Neural crest cell (in vitro differentiated cells): Measurements from ENCODE around the gene OGFR. TPM values are rescaled to one million over a fixed set of nuclear protein-coding genes. Genes with fewer than 3 reads are reported as not detected.

Experiments
- DNase-seq: peaks from one replicate; pipeline ENCODE4 v3.0.0; 2021; ENCODE audit warnings: low read depth, mixed read lengths, low spot score
- H3K27ac Mint-ChIP-seq: one replicate; pipeline ENCODE4 v1.8.0; 2021; ENCODE audit warnings: mild to moderate bottlenecking, mixed read lengths; ENCODE audit not compliant: unreplicated experiment
- H3K27me3 Mint-ChIP-seq: 2 replicates; pipeline ENCODE4 v1.8.0; 2021; ENCODE audit warnings: low read depth, mild to moderate bottlenecking, mixed read lengths
- H3K36me3 Mint-ChIP-seq: 2 replicates; pipeline ENCODE4 v1.8.0; 2021; ENCODE audit warnings: low read depth, mild to moderate bottlenecking, mixed read lengths
- H3K4me1 Mint-ChIP-seq: 2 replicates; pipeline ENCODE4 v1.8.0; 2021; ENCODE audit warnings: mixed read lengths
- H3K4me3 Mint-ChIP-seq: one replicate; pipeline ENCODE4 v1.8.0; 2021; ENCODE audit warnings: mild to moderate bottlenecking, mixed read lengths
- H3K9me3 Mint-ChIP-seq: 2 replicates; pipeline ENCODE4 v1.8.0; 2021; ENCODE audit warnings: mixed read lengths
- CTCF ChIP-seq: fragments of 200-600 bp; sonication (generic); conservative IDR thresholded peaks from 2 replicates; pipeline ENCODE4 v1.5.0; 2021; ENCODE audit warnings: antibody characterized with exemption, mild to moderate bottlenecking
- total RNA-seq: library from RNA; stranded (reverse); gene quantifications from 2 replicates; pipeline ENCODE4 v1.2.1, GENCODE V29; 2021

OGFR gene
- total RNA-seq, 1 donor from 2014 or later, result 36.7 TPM

GRCh38 chr20:62834967-62835730 lies 30.5 kb downstream of the OGFR start:
- Mint-ChIP-seq H3K9me3 (no peaks in the 10 kb centered on the region), H3K4me3 (no peak overlapping the region), H3K27me3 (no peaks in the 10 kb centered on the region), H3K36me3 (no peaks in the 10 kb centered on the region), H3K4me1 (peaks cover 16% of the 10 kb centered on the region), H3K27ac (peak overlapping the region; percentile 27)
- no peak for DNase-seq
- TF ChIP-seq CTCF, result no peak

- Mint-ChIP-seq H3K36me3 (no peaks in the 10 kb centered on the region), H3K27me3 (no peaks in the 10 kb centered on the region), H3K9me3 (no peaks in the 10 kb centered on the region), H3K27ac (no peak overlapping the region), H3K4me3 (no peak overlapping the region), H3K4me1 (peaks cover 18% of the 10 kb centered on the region)
- DNase-seq, result no peak
- no peak for TF ChIP-seq CTCF
Measured at GRCh38 chr20:62835931-62836861, 31.6 kb downstream of the OGFR start.

GRCh38 chr20:62836967-62837490 lies 32.4 kb downstream of the OGFR start:
- H3K27me3 Mint-ChIP-seq, result no peaks in the 10 kb centered on the region
- H3K27ac Mint-ChIP-seq, result no peak overlapping the region
- no peak for TF ChIP-seq CTCF
- H3K4me3 Mint-ChIP-seq, result no peak overlapping the region
- peaks cover 14% of the 10 kb centered on the region for H3K4me1 Mint-ChIP-seq
- H3K9me3 Mint-ChIP-seq, result no peaks in the 10 kb centered on the region
- no peak for DNase-seq
- H3K36me3 Mint-ChIP-seq, result no peaks in the 10 kb centered on the region

GRCh38 chr20:62837790-62838127 lies 33.1 kb downstream of the OGFR start:
- Mint-ChIP-seq H3K4me3 (no peak overlapping the region), H3K4me1 (peaks cover 7% of the 10 kb centered on the region), H3K36me3 (no peaks in the 10 kb centered on the region), H3K9me3 (no peaks in the 10 kb centered on the region), H3K27me3 (no peaks in the 10 kb centered on the region), H3K27ac (no peak overlapping the region)
- DNase-seq, result no peak
- TF ChIP-seq CTCF, result no peak

- Mint-ChIP-seq H3K27ac (no peak overlapping the region), H3K36me3 (no peaks in the 10 kb centered on the region), H3K9me3 (no peaks in the 10 kb centered on the region), H3K27me3 (no peaks in the 10 kb centered on the region), H3K4me3 (no peak overlapping the region), H3K4me1 (peaks cover 3% of the 10 kb centered on the region)
- no peak for DNase-seq
- TF ChIP-seq CTCF, result no peak
Measured at GRCh38 chr20:62838128-62838891, 33.7 kb downstream of the OGFR start.
